Hematopoietic multipotent progenitor cell (in vitro differentiated cells): ENCODE measurements around the gene AKAP13. TPM values are rescaled to one million over a fixed set of nuclear protein-coding genes. Genes with fewer than 3 reads are reported as not detected.

Experiments
- DNase-seq, 3 donors: peaks; one replicate each; pipeline ENCODE4 v3.0.0-alpha.2; 2011 to 2015; ENCODE audit warnings: low read depth in 2 of 3, low spot score in 2 of 3
- total RNA-seq: library from RNA; depleted of rRNA; stranded (reverse); fragments of >200 nt; gene quantifications from one replicate; pipeline ENCODE4 v1.2.3, GENCODE V29; 2012

The AKAP13 gene
- total RNA-seq, 1 donor, result 163 TPM

- DNase-seq, result no peak
Measured at GRCh38 chr15:85381850-85382751, 1.7 kb downstream of the AKAP13 start.

- no peak for DNase-seq
Measured at GRCh38 chr15:85382942-85383341, 2.5 kb downstream of the AKAP13 start.

GRCh38 chr15:85383470-85384148 lies 3.2 kb downstream of the AKAP13 start:
- no peak for DNase-seq

GRCh38 chr15:85386261-85386660 lies 5.9 kb downstream of the AKAP13 start:
- DNase-seq, result no peak

- no peak for DNase-seq
Measured at GRCh38 chr15:85388566-85389305, 8.3 kb downstream of the AKAP13 start.

GRCh38 chr15:85389306-85389650 lies 8.9 kb downstream of the AKAP13 start:
- DNase-seq, result no peak

GRCh38 chr15:85389772-85390171 lies 9.4 kb downstream of the AKAP13 start:
- no peak for DNase-seq

- no peak for DNase-seq
Measured at GRCh38 chr15:85393210-85393609, 12.8 kb downstream of the AKAP13 start.

- no peak for DNase-seq
Measured at GRCh38 chr15:85394554-85395333, 14.3 kb downstream of the AKAP13 start.

- no peak for DNase-seq
Measured at GRCh38 chr15:85396554-85396953, 16.2 kb downstream of the AKAP13 start.

- DNase-seq, result no peak
Measured at GRCh38 chr15:85397151-85397550, 16.7 kb downstream of the AKAP13 start.

GRCh38 chr15:85397926-85398325 lies 17.5 kb downstream of the AKAP13 start:
- no peak for DNase-seq

GRCh38 chr15:85398822-85399221 lies 18.4 kb downstream of the AKAP13 start:
- no peak for DNase-seq

GRCh38 chr15:85399627-85400026 lies 19.2 kb downstream of the AKAP13 start:
- DNase-seq, result no peak

- DNase-seq, result no peak
Measured at GRCh38 chr15:85400606-85401005, 20.2 kb downstream of the AKAP13 start.

- no peak for DNase-seq
Measured at GRCh38 chr15:85401108-85401774, 20.8 kb downstream of the AKAP13 start.

GRCh38 chr15:85402195-85402881 lies 21.9 kb downstream of the AKAP13 start:
- no peak for DNase-seq

- no peak for DNase-seq
Measured at GRCh38 chr15:85403745-85404144, 23.3 kb downstream of the AKAP13 start.

- DNase-seq, result peak in 1 of 3 donors; percentile 38
Measured at GRCh38 chr15:85404176-85404917, 23.9 kb downstream of the AKAP13 start.
